PFSK-1 (cell line): Measurements from ENCODE around the gene NXF3.

Source experiments
- SIN3A ChIP-seq: IDR thresholded peaks from 2 replicates; pipeline ENCODE4 v1.6.1; 2012; ENCODE audit warnings: mild to moderate bottlenecking, low read length, moderate library complexity, borderline replicate concordance; ENCODE audit not compliant: insufficient read depth
- TAF1 ChIP-seq: IDR thresholded peaks from 2 replicates; pipeline ENCODE4 v1.6.1; 2012; ENCODE audit warnings: low read length, control low read depth, borderline replicate concordance; ENCODE audit not compliant: insufficient read depth

GRCh38 chrX:103101299-103102042 lies 8.5 kb upstream of the NXF3 start:
- TF ChIP-seq SIN3A (no peak), TAF1 (no peak)
